Measurements from ENCODE around the gene PIP4P1. TPM values are rescaled to one million over a fixed set of nuclear protein-coding genes. Genes with fewer than 3 reads are reported as not detected.

PIP4P1 gene
- total and polyA plus RNA-seq, 2 of the 13 experiments (the other 11 are each of a cell fraction or from before 2014, with no cell fraction given): 33.4 to 47.0 TPM

GRCh38 chr14:20412411-20412810, 48.8 kb downstream of the PIP4P1 start (continued):
- TF ChIP-seq HNRNPL (IDR thresholded peaks at IDR 0.05; ENCODE audit: low read depth, low read length): no peak

- Histone ChIP-seq H4K20me1 (ENCODE audit: insufficient read depth, low read length) (no peaks in the 10 kb centered on the region), H3K4me1 (ENCODE audit: insufficient read depth, low read length) (peaks cover 19% of the 10 kb centered on the region), H3K9ac (ENCODE audit: insufficient read depth, low read depth, low read length) (no peak overlapping the region), H3K4me3 (replicated peaks in 1 of 3; ENCODE audit: insufficient read depth in 1 of 3, low read depth in 2 of 3, low read length in 3 of 3) (no peak overlapping the region), H3K27me3 (ENCODE audit: control insufficient read depth in 1 of 2, insufficient read depth in 2 of 2, low read length in 2 of 2) (no peaks in the 10 kb centered on the region; a peak in 1 of 5 replicates), H2AFZ (ENCODE audit: low read length) (no peak overlapping the region), H3K79me2 (ENCODE audit: insufficient read depth, low read length) (no peaks in the 10 kb centered on the region), H3K36me3 (replicated peaks in 1 of 2; ENCODE audit: control insufficient read depth in 1 of 2, insufficient read depth in 2 of 2, low read length in 2 of 2) (peaks cover 6 to 8% of the 10 kb centered on the region in 2 experiments), H3K4me2 (ENCODE audit: low read depth, low read length) (no peak overlapping the region), H3K9me3 (ENCODE audit: low read length) (no peaks in the 10 kb centered on the region), H3K27ac (ENCODE audit: extremely low read length, insufficient read depth, low read length) (no peak overlapping the region)
- ChIA-PET CTCF (ENCODE audit: low intra/inter-chr PET ratio, low total read pairs) (no interaction called here), POLR2A (interaction anchor here (0.7 to 1.6 kb wide), 2 partner anchors 56 to 66 kb away, joined by 3 to 5 read pairs; partner anchors contain the start of gene PARP2)
- no TSS peak for BruUV-seq (replicated peaks)
- in situ Hi-C loops (cut with HindIII; ENCODE audit: extremely low pct_ligation_motif_present, low pct_unique_long_range_greater_than_20kb): no loop called here
- no peak for FAIRE-seq
- DNase-seq (ENCODE audit: low spot score): no peak
- intact Hi-C loops (cut with micrococcal nuclease; ENCODE audit: unreplicated experiment): no loop called here
- no peak for ATAC-seq
- WGBS (ENCODE audit: low lambda C conversion rate): 91% methylated on average over 2 of the region's 2 CpGs
- TF ChIP-seq FOXO1 (CRISPR knock-in tag; IDR thresholded peaks at IDR 0.05) (no peak), PRDM10 (CRISPR knock-in tag; IDR thresholded peaks at IDR 0.05; ENCODE audit: low read depth) (no peak), ZNF281 (CRISPR knock-in tag; IDR thresholded peaks at IDR 0.05; ENCODE audit: borderline replicate concordance) (no peak), ZXDC (CRISPR knock-in tag; IDR thresholded peaks at IDR 0.05) (no peak), ELF4 (CRISPR knock-in tag; IDR thresholded peaks at IDR 0.05; ENCODE audit: borderline replicate concordance) (no peak), AHR (CRISPR knock-in tag; IDR thresholded peaks at IDR 0.05) (no peak), ATF4 (CRISPR knock-in tag; IDR thresholded peaks at IDR 0.05) (no peak), ZBTB38 (CRISPR knock-in tag; IDR thresholded peaks at IDR 0.05) (no peak), ERF (CRISPR knock-in tag; IDR thresholded peaks at IDR 0.05) (no peak), ZSCAN9 (CRISPR knock-in tag; IDR thresholded peaks at IDR 0.05; ENCODE audit: borderline replicate concordance) (no peak), DNMT3B (CRISPR knock-in tag; conservative IDR thresholded peaks at IDR 0.05) (no peak), HOXD1 (CRISPR knock-in tag; IDR thresholded peaks at IDR 0.05) (no peak), HNF4A (CRISPR knock-in tag; IDR thresholded peaks at IDR 0.05) (no peak)
These were observed 52.0 kb downstream of the PIP4P1 start for GRCh38 chr14:20409226-20409625.
